GM12874 (cell line): ENCODE measurements around the gene HSPA12B.

Experiments used
- CTCF ChIP-seq: IDR thresholded peaks from 2 replicates; pipeline ENCODE4 v1.5.1; 2011; ENCODE audit warnings: low read depth, mild to moderate bottlenecking, control low read depth, low read length, moderate library complexity; ENCODE audit not compliant: insufficient read depth

Gene HSPA12B

DNA sequence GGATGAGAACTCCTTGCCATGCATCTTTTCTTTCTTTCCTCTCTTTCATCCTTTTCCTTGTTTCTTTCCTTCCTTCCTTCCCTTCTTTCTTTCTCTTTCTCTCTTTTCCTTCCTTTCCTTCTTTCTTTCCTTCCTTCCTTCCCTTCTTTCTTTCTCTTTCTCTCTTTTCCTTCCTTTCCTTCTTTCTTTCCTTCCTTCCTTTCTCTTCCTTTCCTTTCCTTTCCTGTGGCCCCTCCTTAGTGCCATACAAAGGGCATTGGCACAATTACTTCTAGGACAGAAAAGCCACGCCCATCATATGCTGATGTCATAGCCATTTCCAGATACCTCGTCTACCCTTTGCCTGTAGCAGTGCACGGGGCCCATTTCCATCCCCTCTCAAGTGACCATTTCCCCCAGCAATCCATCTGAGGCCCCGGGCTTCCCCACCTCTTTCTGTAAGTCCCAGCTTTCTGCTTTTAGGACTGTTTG lies 56.2 kb downstream of the HSPA12B start:
- no peak for TF ChIP-seq CTCF

DNA sequence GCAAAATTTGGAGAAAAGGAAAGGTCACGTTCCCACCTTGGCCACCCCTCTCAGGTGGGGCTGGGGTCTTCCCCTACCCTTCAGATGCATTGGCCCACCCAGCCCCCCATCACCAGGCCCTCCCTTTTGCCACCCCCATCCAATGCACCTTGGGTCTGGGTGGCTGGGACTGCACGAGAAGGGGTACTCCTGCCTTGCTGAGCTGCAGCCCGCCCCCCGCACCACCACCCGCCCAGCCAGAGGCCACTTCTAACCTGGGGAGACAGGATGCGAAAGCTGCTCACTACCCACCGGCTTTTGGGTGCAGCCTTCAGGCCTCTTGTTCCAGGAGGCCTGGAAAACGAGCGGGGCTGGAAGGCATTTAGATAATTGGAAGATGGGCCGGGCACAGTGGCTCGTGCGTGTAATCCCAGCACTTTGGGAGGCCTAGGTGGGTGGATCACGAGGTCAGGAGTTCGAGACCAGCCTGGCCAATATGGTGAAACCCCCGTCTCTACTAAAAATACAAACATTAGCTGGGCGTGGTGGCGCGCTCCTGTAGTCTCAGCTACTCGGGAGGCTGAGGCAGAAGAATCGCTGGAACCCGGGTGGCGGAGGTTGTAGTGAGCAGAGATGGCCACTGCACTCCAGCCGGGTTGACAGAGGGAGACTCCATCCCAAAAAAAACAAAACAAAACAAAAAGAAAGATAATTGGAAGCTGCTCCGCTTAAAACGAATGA lies 62.4 kb downstream of the HSPA12B start:
- no peak for TF ChIP-seq CTCF

DNA sequence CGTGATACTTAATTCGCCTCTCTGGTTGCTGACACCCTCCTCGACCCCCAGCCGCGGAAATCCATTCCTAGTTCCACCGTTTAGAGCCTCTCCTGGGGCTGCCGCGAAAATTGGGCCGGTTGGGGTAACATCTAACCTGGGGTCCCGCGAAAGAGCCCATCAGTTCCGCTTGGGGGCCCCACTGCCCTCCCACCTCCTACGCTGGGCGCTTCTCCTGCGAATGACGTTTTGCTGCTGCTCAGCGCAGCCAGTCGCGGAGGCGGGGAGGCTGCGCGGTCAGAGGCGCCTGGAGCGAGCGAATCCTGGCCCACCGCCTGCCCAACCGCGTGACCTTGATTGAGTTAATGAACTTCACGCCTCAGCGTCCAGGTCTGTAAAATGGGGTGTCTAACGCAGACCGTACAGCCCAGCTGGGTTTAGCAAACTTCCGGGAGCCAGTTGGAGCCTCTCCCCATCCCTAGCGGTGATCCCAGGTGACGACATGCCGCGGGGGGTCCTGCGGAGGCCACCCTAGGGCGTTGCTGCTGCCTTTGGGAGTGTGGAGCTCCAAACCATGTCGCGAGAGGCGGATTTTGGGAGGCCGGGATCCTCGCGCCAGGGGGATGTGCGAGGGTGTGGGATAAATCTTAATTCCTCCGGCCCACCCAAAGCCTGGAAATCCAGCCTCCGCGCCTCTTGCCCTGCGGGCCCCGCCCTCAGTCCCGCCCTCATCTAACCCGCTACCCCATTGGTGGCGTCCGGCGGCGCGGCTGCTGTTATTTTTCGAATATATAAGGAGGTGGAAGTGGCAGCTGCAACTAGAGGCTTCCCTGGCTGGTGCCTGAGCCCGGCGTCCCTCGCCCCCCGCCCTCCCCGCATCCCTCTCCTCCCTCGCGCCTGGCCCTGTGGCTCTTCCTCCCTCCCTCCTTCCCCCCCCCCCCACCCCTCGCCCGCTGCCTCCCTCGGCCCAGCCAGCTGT lies 63.3 kb downstream of the HSPA12B start, which contains the start of gene CDC25B:
TSS of gene CDC25B (plus strand) at position 800 of the 958 bp plus-strand sequence. CDS start 222 bp downstream, outside the sequence.
- TF ChIP-seq CTCF = peak; percentile 37; the same call in 1 of the 2 replicates

GRCh38 chr20:3796477-3797225 lies 64.2 kb downstream of the HSPA12B start:
- TF ChIP-seq CTCF = no peak

GRCh38 chr20:3797226-3797545 lies 64.7 kb downstream of the HSPA12B start:
- no peak for TF ChIP-seq CTCF

- no peak for TF ChIP-seq CTCF
These were observed 65.3 kb downstream of the HSPA12B start for GRCh38 chr20:3797592-3798372.
